GM23338 (cell line): ENCODE data around the gene TCF7L2. TPM values are rescaled to one million over a fixed set of nuclear protein-coding genes. Genes with fewer than 3 reads are reported as not detected.

Experiments used
- ATAC-seq: fragments of 200-7000 bp; cut with Tn5 transposase; 3 replicates; pipeline ENCODE4 v1.9.1; 2020
- DNase-seq: peaks from one replicate; pipeline ENCODE4 v3.0.0-alpha.2; 2015; ENCODE audit warnings: low spot score
- H2AFZ ChIP-seq: fragments of 200-600 bp; sonication (generic); 2 replicates; pipeline ENCODE4 v1.8.0; 2016; ENCODE audit warnings: antibody characterized with exemption, mild to moderate bottlenecking, moderate library complexity
- H3F3A ChIP-seq: fragments of 200-600 bp; sonication (generic); replicated peaks from 2 replicates; pipeline ENCODE4 v1.8.0; 2017; ENCODE audit warnings: antibody characterized with exemption, mixed run types, low read depth
- H3K27ac ChIP-seq: fragments of 200-600 bp; sonication (generic); 2 replicates; pipeline ENCODE4 v1.6.1; 2016; ENCODE audit warnings: low read depth
- H3K27me3 ChIP-seq: fragments of 200-600 bp; sonication (generic); 2 replicates; pipeline ENCODE4 v1.8.0; 2016; ENCODE audit warnings: mild to moderate bottlenecking, mixed run types, moderate library complexity; ENCODE audit not compliant: insufficient read depth
- H3K36me3 ChIP-seq: fragments of 200-600 bp; sonication (generic); 2 replicates; pipeline ENCODE4 v1.8.0; 2016; ENCODE audit warnings: mild to moderate bottlenecking; ENCODE audit not compliant: insufficient read depth
- H3K4me1 ChIP-seq: fragments of 200-600 bp; sonication (generic); 2 replicates; pipeline ENCODE4 v1.8.0; 2016; ENCODE audit warnings: mild to moderate bottlenecking, moderate library complexity; ENCODE audit not compliant: insufficient read depth
- H3K4me2 ChIP-seq: fragments of 200-600 bp; sonication (generic); 2 replicates; pipeline ENCODE4 v1.7.1; 2017; ENCODE audit warnings: mixed run types
- H3K4me3 ChIP-seq: fragments of 200-600 bp; sonication (generic); 2 replicates; pipeline ENCODE4 v1.6.1; 2016; ENCODE audit warnings: mixed run types
- H3K79me2 ChIP-seq: fragments of 200-600 bp; sonication (generic); replicated peaks from 2 replicates; pipeline ENCODE4 v1.8.0; 2017; ENCODE audit warnings: mild to moderate bottlenecking; ENCODE audit not compliant: insufficient read depth
- H3K9me2 ChIP-seq: fragments of 200-600 bp; sonication (generic); 2 replicates; pipeline ENCODE4 v1.8.0; 2017; ENCODE audit not compliant: insufficient read depth
- H4K20me1 ChIP-seq: fragments of 200-600 bp; sonication (generic); replicated peaks from 2 replicates; pipeline ENCODE4 v1.8.0; 2017; ENCODE audit warnings: mild to moderate bottlenecking; ENCODE audit not compliant: insufficient read depth
- H3K27ac Mint-ChIP-seq: 2 replicates; pipeline ENCODE4 v1.8.0; 2020; ENCODE audit warnings: inconsistent platforms, mild to moderate bottlenecking, moderate library complexity, mixed read lengths
- H3K27me3 Mint-ChIP-seq: 3 replicates; pipeline ENCODE4 v1.8.0; 2022; ENCODE audit warnings: low read depth, mild to moderate bottlenecking, moderate library complexity, mixed read lengths, inconsistent platforms; ENCODE audit not compliant: insufficient read depth, poor library complexity
- H3K36me3 Mint-ChIP-seq: 3 replicates; pipeline ENCODE4 v1.8.0; 2021; ENCODE audit warnings: low read depth, mild to moderate bottlenecking, inconsistent platforms, moderate library complexity, mixed read lengths
- H3K4me1 Mint-ChIP-seq: 3 replicates; pipeline ENCODE4 v1.8.0; 2020; ENCODE audit warnings: mild to moderate bottlenecking, inconsistent platforms, mixed read lengths
- H3K4me3 Mint-ChIP-seq: 3 replicates; pipeline ENCODE4 v1.8.0; 2021; ENCODE audit warnings: moderate library complexity, mild to moderate bottlenecking, inconsistent platforms, mixed read lengths
- H3K9me3 Mint-ChIP-seq: 3 replicates; pipeline ENCODE4 v1.8.0; 2020; ENCODE audit warnings: moderate library complexity, mild to moderate bottlenecking, inconsistent platforms, mixed read lengths
- CREB1 ChIP-seq: fragments of 250-450 bp; sonication (Bioruptor Pico); IDR thresholded peaks from 2 replicates; pipeline ENCODE4 v1.5.0; 2020; ENCODE audit warnings: low read depth, mild to moderate bottlenecking, moderate library complexity
- EZH2 ChIP-seq: fragments of 200-600 bp; sonication (generic); IDR thresholded peaks from one replicate; pipeline ENCODE4 v1.8.0; 2017; ENCODE audit warnings: antibody characterized with exemption, mild to moderate bottlenecking, low read depth; ENCODE audit not compliant: unreplicated experiment
- JUNB ChIP-seq: IDR thresholded peaks from one replicate; pipeline ENCODE4 v1.6.1; 2016; ENCODE audit warnings: antibody characterized with exemption; ENCODE audit not compliant: unreplicated experiment
- NANOG ChIP-seq: IDR thresholded peaks from 2 replicates; pipeline ENCODE4 v1.6.1; 2016; ENCODE audit warnings: antibody characterized with exemption, borderline replicate concordance
- REST ChIP-seq: IDR thresholded peaks from one replicate; pipeline ENCODE4 v1.6.1; 2018; ENCODE audit warnings: antibody characterized with exemption; ENCODE audit not compliant: unreplicated experiment
- polyA plus RNA-seq: library from polyadenylated mRNA; unstranded; fragments of >200 nt; fragmentation: Nextera tagmentation; extraction: Ambion mirVana; gene quantifications from 2 replicates; pipeline ENCODE4 v1.2.1, GENCODE V29; 2016
- total RNA-seq: library from RNA; depleted of rRNA; stranded (reverse); fragments of >200 nt; shearing (Covaris generic); gene quantifications from 2 replicates; pipeline ENCODE4 v1.2.3, GENCODE V29; 2014
- TF ChIP-seq, protein P1 (sequence below): IDR thresholded peaks from 2 replicates; pipeline ENCODE4 v1.6.1; 2016; ENCODE audit warnings: antibody characterized with exemption

TCF7L2 gene
- total and polyA plus RNA-seq, 2 experiments from 2014 or later = 32.2 to 80.8 TPM

GRCh38 chr10:113182154-113182553, 232.1 kb downstream of the TCF7L2 start (continued):
- TF ChIP-seq REST = no peak
- TF ChIP-seq, protein P1, sequence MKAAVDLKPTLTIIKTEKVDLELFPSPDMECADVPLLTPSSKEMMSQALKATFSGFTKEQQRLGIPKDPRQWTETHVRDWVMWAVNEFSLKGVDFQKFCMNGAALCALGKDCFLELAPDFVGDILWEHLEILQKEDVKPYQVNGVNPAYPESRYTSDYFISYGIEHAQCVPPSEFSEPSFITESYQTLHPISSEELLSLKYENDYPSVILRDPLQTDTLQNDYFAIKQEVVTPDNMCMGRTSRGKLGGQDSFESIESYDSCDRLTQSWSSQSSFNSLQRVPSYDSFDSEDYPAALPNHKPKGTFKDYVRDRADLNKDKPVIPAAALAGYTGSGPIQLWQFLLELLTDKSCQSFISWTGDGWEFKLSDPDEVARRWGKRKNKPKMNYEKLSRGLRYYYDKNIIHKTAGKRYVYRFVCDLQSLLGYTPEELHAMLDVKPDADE = no peak
- no peak for TF ChIP-seq JUNB

GRCh38 chr10:113183573-113183972, 233.5 kb downstream of the TCF7L2 start:
- Histone ChIP-seq H3F3A (no peaks in the 10 kb centered on the region), H2AFZ (no peak overlapping the region), H4K20me1 (no peaks in the 10 kb centered on the region), H3K4me1 (peaks cover 9% of the 10 kb centered on the region), H3K4me2 (no peak overlapping the region), H3K4me3 (no peak overlapping the region), H3K79me2 (no peaks in the 10 kb centered on the region), H3K27ac (no peak overlapping the region), H3K27me3 (no peaks in the 10 kb centered on the region), H3K9me2 (peaks cover 4% of the 10 kb centered on the region; the same call in 1 of the 2 replicates), H3K36me3 (no peaks in the 10 kb centered on the region)
- Mint-ChIP-seq H3K4me3 (no peak overlapping the region), H3K36me3 (no peaks in the 10 kb centered on the region), H3K27ac (no peak overlapping the region), H3K27me3 (peaks cover 2% of the 10 kb centered on the region), H3K4me1 (peaks cover 19% of the 10 kb centered on the region), H3K9me3 (no peaks in the 10 kb centered on the region)
- ATAC-seq (no peak; the same call in 1 of the 3 replicates), DNase-seq (no peak)
- TF ChIP-seq NANOG = no peak
- no peak for TF ChIP-seq EZH2

DNA sequence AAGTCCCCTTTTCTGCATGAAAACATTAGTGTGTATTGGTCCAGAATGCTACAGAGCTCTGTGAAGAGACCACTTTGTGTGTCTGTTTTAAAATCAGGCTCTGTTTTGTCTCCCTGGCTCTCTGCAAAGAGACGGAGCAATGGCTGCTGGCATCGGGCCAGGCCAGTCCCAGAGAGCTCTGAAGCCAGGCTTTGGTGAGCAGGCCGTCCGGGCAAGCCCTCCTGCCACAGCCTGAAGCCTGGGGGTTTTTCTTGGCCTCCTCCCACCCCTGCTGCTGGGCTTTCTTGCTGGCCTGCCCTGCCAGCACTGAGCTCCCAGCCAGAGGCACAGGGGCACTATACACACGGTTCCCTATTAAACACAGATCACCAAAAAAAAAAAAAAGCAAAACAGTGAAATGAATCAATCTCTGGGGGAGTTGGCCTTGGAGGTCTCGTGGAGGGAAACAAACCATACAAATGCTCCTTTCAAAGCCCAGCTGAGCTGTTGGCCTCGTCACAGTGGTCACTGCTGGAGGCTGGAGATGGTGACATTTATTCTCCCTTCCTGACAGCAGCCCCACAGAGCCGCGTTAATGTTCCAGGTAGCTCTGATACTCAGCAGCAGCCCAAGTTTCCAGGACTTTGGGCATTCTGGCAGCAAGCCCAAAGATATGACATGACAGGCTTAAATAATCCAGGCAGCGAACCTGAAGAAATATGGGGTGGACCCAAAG, 237.2 kb downstream of the TCF7L2 start:
- no peaks in the 10 kb centered on the region for H3K4me1 Mint-ChIP-seq
- Histone ChIP-seq H3K4me1 (no peaks in the 10 kb centered on the region), H3K27ac (no peak overlapping the region), H3K4me2 (no peak overlapping the region), H2AFZ (no peak overlapping the region), H3K36me3 (no peaks in the 10 kb centered on the region), H3K79me2 (no peaks in the 10 kb centered on the region), H3K9me2 (peaks cover 25% of the 10 kb centered on the region), H3K27me3 (no peaks in the 10 kb centered on the region), H4K20me1 (no peaks in the 10 kb centered on the region), H3F3A (no peaks in the 10 kb centered on the region), H3K4me3 (no peak overlapping the region)
- DNase-seq (no peak), ATAC-seq (no peak)
- H3K4me3 Mint-ChIP-seq = no peak overlapping the region
- peaks cover 2% of the 10 kb centered on the region for H3K27me3 Mint-ChIP-seq
- no peaks in the 10 kb centered on the region for H3K36me3 Mint-ChIP-seq
- no peak for TF ChIP-seq CREB1 (CRISPR knock-in tag)
- H3K27ac Mint-ChIP-seq = no peak overlapping the region
- no peaks in the 10 kb centered on the region for H3K9me3 Mint-ChIP-seq
